Activated CD8-positive, alpha-beta T cell treated with anti-CD3 and anti-CD28 coated beads, Interleukin-2, amount 10 ng/mL, durations not matched to agents 7 days and 5 days (primary cell): ENCODE results near the gene KDM4C. TPM values are rescaled to one million over a fixed set of nuclear protein-coding genes. Genes with fewer than 3 reads are reported as not detected.

Source experiments
- ATAC-seq: fragments of 150-1000 bp; cut with Tn5 transposase; one replicate; pipeline ENCODE4 v1.10.0; 2021; ENCODE audit warnings: moderate library complexity
- CTCF ChIA-PET: fragments of 350-600 bp; sonication (Branson Sonifier 250); formaldehyde crosslinking; loops from one replicate; lab custom pipeline; 2021; ENCODE audit warnings: antibody characterized with exemption; lab: Charles Lee
- POLR2A ChIA-PET: fragments of 350-600 bp; sonication (Branson Sonifier 250); formaldehyde crosslinking; loops from one replicate; lab custom pipeline; 2021; ENCODE audit warnings: antibody characterized with exemption; lab: Charles Lee
- DNase-seq: peaks from one replicate; pipeline ENCODE4 v3.0.0-alpha.2; 2020
- H3K27ac Mint-ChIP-seq: one replicate; pipeline ENCODE4 v1.8.0; 2021; ENCODE audit warnings: mild to moderate bottlenecking, mixed read lengths
- H3K27me3 Mint-ChIP-seq: one replicate; pipeline ENCODE4 v1.8.0; 2021; ENCODE audit warnings: low read depth, mixed read lengths
- H3K36me3 Mint-ChIP-seq: one replicate; pipeline ENCODE4 v1.8.0; 2021; ENCODE audit warnings: low read depth, mixed read lengths
- H3K4me1 Mint-ChIP-seq: one replicate; pipeline ENCODE4 v1.8.0; 2021; ENCODE audit warnings: low read depth, mixed read lengths
- H3K4me3 Mint-ChIP-seq: one replicate; pipeline ENCODE4 v1.8.0; 2021; ENCODE audit warnings: mild to moderate bottlenecking, mixed read lengths
- H3K9me3 Mint-ChIP-seq: one replicate; pipeline ENCODE4 v1.8.0; 2022; ENCODE audit warnings: mixed read lengths; ENCODE audit not compliant: insufficient read depth
- total RNA-seq, 2 experiments: library from RNA; stranded (reverse); gene quantifications; one replicate each; pipeline ENCODE4 v1.2.3, GENCODE V29; 2021

Gene KDM4C
- total RNA-seq, 2 experiments from 2014 or later, result 52.9 to 53.4 TPM

- Mint-ChIP-seq H3K36me3 (peaks cover 12% of the 10 kb centered on the region), H3K4me1 (peaks cover 4% of the 10 kb centered on the region), H3K9me3 (no peaks in the 10 kb centered on the region), H3K4me3 (no peak overlapping the region), H3K27me3 (no peaks in the 10 kb centered on the region), H3K27ac (no peak overlapping the region)
- ATAC-seq (no peak), DNase-seq (no peak)
- POLR2A ChIA-PET, result no interaction called here
- CTCF ChIA-PET, result no interaction called here
Measured at GRCh38 chr9:7089406-7090193, 331.8 kb downstream of the KDM4C start.

DNA sequence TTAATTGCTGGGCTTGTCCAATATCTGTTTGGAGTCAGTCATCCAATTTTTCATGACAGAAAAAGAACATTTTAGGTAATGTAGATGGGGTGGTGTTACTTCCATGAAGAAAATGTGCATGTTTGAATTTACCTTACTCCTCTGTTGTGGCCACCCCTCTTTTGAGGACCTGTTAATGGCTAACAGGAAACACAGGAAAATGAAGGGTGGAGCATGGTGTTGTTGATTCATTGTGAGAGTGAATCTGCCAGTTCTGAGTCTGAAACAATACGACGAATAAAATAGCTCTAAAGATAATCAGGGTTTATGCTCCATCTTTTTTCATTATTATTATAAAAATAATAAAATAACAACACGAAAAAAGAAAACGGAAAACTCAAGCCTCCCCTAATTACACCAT lies 335.3 kb downstream of the KDM4C start:
- ChIA-PET POLR2A (no interaction called here), CTCF (no interaction called here)
- H3K9me3 Mint-ChIP-seq, result no peaks in the 10 kb centered on the region
- peaks cover 4% of the 10 kb centered on the region for H3K4me1 Mint-ChIP-seq
- DNase-seq (no peak), ATAC-seq (no peak)
- H3K27me3 Mint-ChIP-seq, result no peaks in the 10 kb centered on the region
- peaks cover 7% of the 10 kb centered on the region for H3K36me3 Mint-ChIP-seq
- no peak overlapping the region for H3K27ac Mint-ChIP-seq
- no peak overlapping the region for H3K4me3 Mint-ChIP-seq

DNA sequence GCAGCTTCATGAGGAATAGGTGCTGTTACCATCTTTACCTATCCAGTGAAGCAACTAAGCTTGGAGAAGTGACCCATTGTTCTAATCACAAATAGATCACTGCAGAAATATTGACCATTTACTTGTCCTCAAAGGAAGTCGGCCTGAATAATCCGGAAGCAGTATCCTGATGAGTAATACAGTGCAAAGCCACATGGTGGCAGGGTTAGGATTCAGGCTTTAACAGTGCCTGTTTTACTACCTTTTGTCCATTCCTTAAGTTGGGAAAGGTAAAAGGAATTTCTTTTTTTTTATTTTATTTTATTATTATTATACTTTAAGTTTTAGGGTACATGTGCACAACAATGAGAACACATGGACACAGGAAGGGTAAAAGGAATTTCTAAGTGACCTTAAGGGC lies 336.3 kb downstream of the KDM4C start:
- DNase-seq, result no peak
- Mint-ChIP-seq H3K27ac (no peak overlapping the region), H3K4me3 (no peak overlapping the region), H3K36me3 (peaks cover 10% of the 10 kb centered on the region), H3K4me1 (peaks cover 4% of the 10 kb centered on the region), H3K27me3 (no peaks in the 10 kb centered on the region), H3K9me3 (no peaks in the 10 kb centered on the region)
- ATAC-seq, result no peak
- ChIA-PET CTCF (interaction anchor here (1.6 kb wide), 1 partner anchor 20 kb away, joined by 3 read pairs; no protein-coding TSS in a partner anchor), POLR2A (no interaction called here)

- DNase-seq, result no peak
- ATAC-seq, result no peak
- Mint-ChIP-seq H3K4me3 (no peak overlapping the region), H3K27me3 (no peaks in the 10 kb centered on the region), H3K36me3 (peaks cover 14% of the 10 kb centered on the region), H3K9me3 (no peaks in the 10 kb centered on the region), H3K27ac (no peak overlapping the region), H3K4me1 (peaks cover 4% of the 10 kb centered on the region)
- ChIA-PET POLR2A (no interaction called here), CTCF (interaction anchor here (1.6 kb wide), 1 partner anchor 21 kb away, joined by 3 read pairs; no protein-coding TSS in a partner anchor)
Measured at GRCh38 chr9:7094576-7094975, 336.8 kb downstream of the KDM4C start.

DNA sequence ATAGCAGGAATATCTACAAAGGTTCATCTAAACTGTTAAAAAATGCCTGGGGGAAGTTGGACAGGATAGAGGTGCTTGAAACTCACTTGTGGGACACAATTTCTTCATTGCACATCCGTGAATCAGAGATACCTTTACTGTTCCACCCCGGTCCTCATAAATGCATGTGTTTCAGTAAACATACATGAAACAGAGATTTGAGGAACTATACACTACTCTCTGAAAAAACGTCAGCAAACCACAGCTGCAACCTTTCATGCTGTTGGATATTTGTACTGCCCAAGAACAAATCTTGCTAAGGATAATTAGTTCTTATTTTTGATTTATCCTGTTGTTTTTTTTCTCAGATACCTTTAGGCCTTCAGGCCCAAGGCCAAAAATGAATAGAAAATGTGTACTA lies 337.3 kb downstream of the KDM4C start:
- CTCF ChIA-PET, result interaction anchor here (1.6 kb wide), 1 partner anchor 21 kb away, joined by 3 read pairs; no protein-coding TSS in a partner anchor
- H3K27me3 Mint-ChIP-seq, result no peaks in the 10 kb centered on the region
- POLR2A ChIA-PET, result no interaction called here
- peaks cover 15% of the 10 kb centered on the region for H3K36me3 Mint-ChIP-seq
- H3K4me1 Mint-ChIP-seq, result peaks cover under 1% of the 10 kb centered on the region
- H3K27ac Mint-ChIP-seq, result no peak overlapping the region
- ATAC-seq (no peak), DNase-seq (no peak)
- no peak overlapping the region for H3K4me3 Mint-ChIP-seq
- no peaks in the 10 kb centered on the region for H3K9me3 Mint-ChIP-seq

GRCh38 chr9:7097040-7097715 lies 339.4 kb downstream of the KDM4C start:
- ATAC-seq (no peak), DNase-seq (no peak)
- Mint-ChIP-seq H3K27ac (no peak overlapping the region), H3K4me3 (no peak overlapping the region), H3K4me1 (no peaks in the 10 kb centered on the region), H3K9me3 (no peaks in the 10 kb centered on the region), H3K36me3 (peaks cover 17% of the 10 kb centered on the region), H3K27me3 (no peaks in the 10 kb centered on the region)
- ChIA-PET POLR2A (no interaction called here), CTCF (interaction anchor here (1.0 kb wide), 1 partner anchor 10 kb away, joined by 3 read pairs; no protein-coding TSS in a partner anchor)

GRCh38 chr9:7097785-7098752 lies 340.3 kb downstream of the KDM4C start:
- Mint-ChIP-seq H3K36me3 (peaks cover 21% of the 10 kb centered on the region), H3K27ac (no peak overlapping the region), H3K9me3 (no peaks in the 10 kb centered on the region), H3K4me1 (no peaks in the 10 kb centered on the region), H3K4me3 (no peak overlapping the region), H3K27me3 (no peaks in the 10 kb centered on the region)
- CTCF ChIA-PET, result interaction anchor here (1.0 kb wide), 1 partner anchor 9 kb away, joined by 3 read pairs; no protein-coding TSS in a partner anchor
- POLR2A ChIA-PET, result no interaction called here
- ATAC-seq (no peak), DNase-seq (no peak)

DNA sequence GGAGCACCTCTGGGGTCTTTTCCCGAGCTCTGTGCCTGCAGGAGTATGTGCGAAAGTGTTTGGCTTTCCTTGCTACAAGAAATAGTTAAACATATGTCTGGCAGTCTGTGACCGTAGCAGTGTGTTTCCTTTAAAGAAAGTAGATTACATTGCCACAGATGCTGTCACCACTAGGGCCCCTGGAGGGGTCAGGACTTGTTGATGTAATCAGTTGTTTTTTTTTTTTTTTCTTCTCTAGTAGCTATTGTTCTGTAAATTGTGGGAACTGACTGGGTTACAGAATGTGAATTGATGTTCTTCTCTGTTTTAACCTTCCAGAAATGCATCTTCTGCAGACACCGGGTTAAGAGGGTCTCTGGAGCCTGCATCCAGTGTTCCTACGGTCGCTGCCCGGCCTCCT lies 345.6 kb downstream of the KDM4C start:
- Mint-ChIP-seq H3K4me3 (no peak overlapping the region), H3K36me3 (peaks cover 50% of the 10 kb centered on the region), H3K9me3 (no peaks in the 10 kb centered on the region), H3K27ac (no peak overlapping the region), H3K4me1 (no peaks in the 10 kb centered on the region), H3K27me3 (no peaks in the 10 kb centered on the region)
- no peak for ATAC-seq
- POLR2A ChIA-PET, result interaction anchor here (0.7 kb wide), 1 partner anchor 71 kb away, joined by 3 read pairs; no protein-coding TSS in a partner anchor
- DNase-seq, result no peak
- CTCF ChIA-PET, result no interaction called here

GRCh38 chr9:7103771-7104170 lies 346.0 kb downstream of the KDM4C start:
- no peaks in the 10 kb centered on the region for H3K9me3 Mint-ChIP-seq
- no peak overlapping the region for H3K27ac Mint-ChIP-seq
- DNase-seq (no peak), ATAC-seq (no peak)
- H3K36me3 Mint-ChIP-seq, result peaks cover 47% of the 10 kb centered on the region
- POLR2A ChIA-PET, result no interaction called here
- H3K4me3 Mint-ChIP-seq, result no peak overlapping the region
- CTCF ChIA-PET, result no interaction called here
- H3K27me3 Mint-ChIP-seq, result no peaks in the 10 kb centered on the region
- H3K4me1 Mint-ChIP-seq, result no peaks in the 10 kb centered on the region

GRCh38 chr9:7104625-7105024 lies 346.9 kb downstream of the KDM4C start:
- ATAC-seq (no peak), DNase-seq (no peak)
- Mint-ChIP-seq H3K9me3 (no peaks in the 10 kb centered on the region), H3K36me3 (peaks cover 46% of the 10 kb centered on the region), H3K27ac (no peak overlapping the region), H3K4me3 (no peak overlapping the region), H3K4me1 (no peaks in the 10 kb centered on the region), H3K27me3 (no peaks in the 10 kb centered on the region)
- CTCF ChIA-PET, result no interaction called here
- POLR2A ChIA-PET, result no interaction called here

DNA sequence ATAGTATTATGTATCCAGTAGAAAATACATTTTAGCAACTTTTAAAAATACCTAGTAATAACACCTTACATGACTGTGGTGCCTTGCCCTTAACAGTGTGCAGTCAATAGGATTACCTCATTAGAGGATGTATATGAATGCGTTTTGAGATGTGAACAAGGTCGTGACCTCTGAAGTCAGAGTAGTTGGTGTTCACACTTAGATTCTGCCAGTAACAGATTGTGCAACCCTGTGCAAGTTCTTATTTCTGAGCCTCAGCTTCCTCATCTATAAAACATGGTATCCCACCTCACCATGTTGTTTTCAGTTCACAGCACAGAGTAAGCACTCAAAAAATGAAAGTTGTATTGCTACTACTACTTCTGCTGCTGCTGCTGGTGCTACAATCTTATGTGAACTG lies 347.3 kb downstream of the KDM4C start:
- CTCF ChIA-PET, result no interaction called here
- no peak for DNase-seq
- peaks cover 50% of the 10 kb centered on the region for H3K36me3 Mint-ChIP-seq
- no peaks in the 10 kb centered on the region for H3K4me1 Mint-ChIP-seq
- no peak overlapping the region for H3K4me3 Mint-ChIP-seq
- H3K9me3 Mint-ChIP-seq, result no peaks in the 10 kb centered on the region
- ATAC-seq, result no peak
- POLR2A ChIA-PET, result no interaction called here
- no peak overlapping the region for H3K27ac Mint-ChIP-seq
- no peaks in the 10 kb centered on the region for H3K27me3 Mint-ChIP-seq
